ENCODE results near the gene CTBP1. TPM values are rescaled to one million over a fixed set of nuclear protein-coding genes. Genes with fewer than 3 reads are reported as not detected.

The CTBP1 gene
- total and polyA plus RNA-seq, 2 donors (not counting 1 experiment from before 2014, with no cell fraction given), result 212 to 343 TPM

- ATAC-seq (ENCODE audit: low read depth) (no peak), DNase-seq (no peak)
- Mint-ChIP-seq H3K27me3 (no peaks in the 10 kb centered on the region), H3K9me3 (ENCODE audit: insufficient read depth) (no peaks in the 10 kb centered on the region), H3K4me1 (peaks cover 19% of the 10 kb centered on the region), H3K4me3 (no peak overlapping the region), H3K27ac (no peak overlapping the region)
- Histone ChIP-seq H3K79me2 (ENCODE audit: control insufficient read depth, insufficient read depth, low read length) (no peaks in the 10 kb centered on the region), H3K27me3 (replicated peaks in 1 of 4; ENCODE audit: control extremely low read depth in 1 of 4, control insufficient read depth in 3 of 4, insufficient read depth in 4 of 4, low read length in 3 of 4) (no peaks in the 10 kb centered on the region), H3K36me3 (replicated peaks in 1 of 2; ENCODE audit: control extremely low read depth in 1 of 2, control insufficient read depth in 1 of 2, extremely low read depth in 1 of 2, insufficient read depth in 2 of 2, low read length in 1 of 2) (peaks cover 0 to 30% of the 10 kb centered on the region in 2 experiments), H3K4me3 (ENCODE audit: control extremely low read depth in 1 of 5, extremely low read depth in 1 of 5, insufficient read depth in 1 of 5, low read depth in 2 of 5, low read length in 4 of 5) (no peak overlapping the region), H3K9me3 (ENCODE audit: control extremely low read depth in 1 of 3, control insufficient read depth in 2 of 3, insufficient read depth in 1 of 3, low read length in 2 of 3) (peaks cover 0 to 2% (median 0%) of the 10 kb centered on the region in 3 donors), H3K4me1 (ENCODE audit: control insufficient read depth in 2 of 2, insufficient read depth in 2 of 2, low read length in 2 of 2) (peaks cover 5 to 16% of the 10 kb centered on the region in 2 donors), H3K27ac (ENCODE audit: low read length in 2 of 2) (no peak overlapping the region), H3K4me2 (replicated peaks; ENCODE audit: low read depth, low read length, poor library complexity, severe bottlenecking) (no peak overlapping the region), H4K20me1 (ENCODE audit: control insufficient read depth, insufficient read depth, low read length, poor library complexity, severe bottlenecking) (peaks cover 18% of the 10 kb centered on the region), H2AFZ (ENCODE audit: insufficient read depth, low read depth, low read length, poor library complexity, severe bottlenecking) (no peak overlapping the region), H3K9ac (ENCODE audit: low read length) (no peak overlapping the region)
- WGBS (ENCODE audit: insufficient coverage), result 88% methylated on average over 37 of the region's 37 CpGs
- TF ChIP-seq CTCF (IDR thresholded peaks at IDR 0.05) (no peak), EZH2 (IDR thresholded peaks at IDR 0.05; ENCODE audit: borderline replicate concordance, insufficient read depth, low read depth, low read length, poor library complexity, severe bottlenecking) (no peak)
- intact Hi-C loops (cut with micrococcal nuclease), result no loop called here
- POLR2A ChIA-PET, result interaction anchor here (0.6 kb wide), 1 partner anchor 29 kb away, joined by 3 read pairs; no protein-coding TSS in a partner anchor
- CTCF ChIA-PET, result interaction anchor here (1.9 kb wide), 1 partner anchor 60 kb away, joined by 5 read pairs; no protein-coding TSS in a partner anchor
These were observed 40.5 kb downstream of the CTBP1 start for GRCh38 chr4:1208266-1208961.

GRCh38 chr4:1207603-1208265 is 41.2 kb downstream of the CTBP1 start:
- Histone ChIP-seq H3K27ac (ENCODE audit: low read length in 2 of 2) (no peak overlapping the region), H3K4me2 (replicated peaks; ENCODE audit: low read depth, low read length, poor library complexity, severe bottlenecking) (no peak overlapping the region), H3K79me2 (ENCODE audit: control insufficient read depth, insufficient read depth, low read length) (no peaks in the 10 kb centered on the region), H4K20me1 (ENCODE audit: control insufficient read depth, insufficient read depth, low read length, poor library complexity, severe bottlenecking) (peaks cover 11% of the 10 kb centered on the region), H3K4me3 (ENCODE audit: control extremely low read depth in 1 of 5, extremely low read depth in 1 of 5, insufficient read depth in 1 of 5, low read depth in 2 of 5, low read length in 4 of 5) (no peak overlapping the region), H3K4me1 (ENCODE audit: control insufficient read depth in 2 of 2, insufficient read depth in 2 of 2, low read length in 2 of 2) (peaks cover 7 to 22% of the 10 kb centered on the region in 2 donors), H3K36me3 (replicated peaks in 1 of 2; ENCODE audit: control extremely low read depth in 1 of 2, control insufficient read depth in 1 of 2, extremely low read depth in 1 of 2, insufficient read depth in 2 of 2, low read length in 1 of 2) (peaks cover 0 to 23% of the 10 kb centered on the region in 2 experiments), H3K9me3 (ENCODE audit: control extremely low read depth in 1 of 3, control insufficient read depth in 2 of 3, insufficient read depth in 1 of 3, low read length in 2 of 3) (peaks cover 0 to 8% (median 3%) of the 10 kb centered on the region in 3 donors), H3K9ac (ENCODE audit: low read length) (no peak overlapping the region), H2AFZ (ENCODE audit: insufficient read depth, low read depth, low read length, poor library complexity, severe bottlenecking) (no peak overlapping the region), H3K27me3 (replicated peaks in 1 of 4; ENCODE audit: control extremely low read depth in 1 of 4, control insufficient read depth in 3 of 4, insufficient read depth in 4 of 4, low read length in 3 of 4) (no peaks in the 10 kb centered on the region)
- Mint-ChIP-seq H3K27ac (no peak overlapping the region), H3K4me3 (no peak overlapping the region), H3K9me3 (ENCODE audit: insufficient read depth) (no peaks in the 10 kb centered on the region), H3K4me1 (peaks cover 24% of the 10 kb centered on the region), H3K27me3 (no peaks in the 10 kb centered on the region)
- POLR2A ChIA-PET, result interaction anchor here (0.6 kb wide), 1 partner anchor 29 kb away, joined by 3 read pairs; no protein-coding TSS in a partner anchor
- CTCF ChIA-PET, result interaction anchor here (1.9 kb wide), 1 partner anchor 61 kb away, joined by 5 read pairs; no protein-coding TSS in a partner anchor
- DNase-seq (no peak), ATAC-seq (ENCODE audit: low read depth) (no peak)
- WGBS (ENCODE audit: insufficient coverage), result 95% methylated on average over 27 of the region's 31 CpGs
- TF ChIP-seq EZH2 (IDR thresholded peaks at IDR 0.05; ENCODE audit: borderline replicate concordance, insufficient read depth, low read depth, low read length, poor library complexity, severe bottlenecking) (no peak), CTCF (IDR thresholded peaks at IDR 0.05) (no peak)
- intact Hi-C loops (cut with micrococcal nuclease), result no loop called here
